ENCODE data around the gene DNTTIP2. TPM values are rescaled to one million over a fixed set of nuclear protein-coding genes. Genes with fewer than 3 reads are reported as not detected.
"Not testable (repeated sequence)": the region's sequence is repeated elsewhere in the genome, so short reads cannot be mapped to it uniquely, and the experiment has no call there.

DNTTIP2 gene
- polyA plus RNA-seq, 1 of the 3 experiments (the other 2 are of a cell fraction): 9.6 TPM

GRCh38 chr1:93917302-93917701 is 38.3 kb upstream of the DNTTIP2 start:
- H3K9me2 ChIP-seq: no peaks in the 10 kb centered on the region
- H3K36me3 ChIP-seq (replicated peaks in 1 of 2; ENCODE audit: control insufficient read depth in 1 of 2, insufficient read depth in 2 of 2, low read length in 1 of 2): no peaks in the 10 kb centered on the region
- H3K4me2 ChIP-seq: no peak overlapping the region
- H3K4me1 ChIP-seq (ENCODE audit: control insufficient read depth in 1 of 2, insufficient read depth in 2 of 2, low read depth in 1 of 2, low read length in 1 of 2): no peaks in the 10 kb centered on the region
- H3K27ac ChIP-seq (ENCODE audit: low read depth in 2 of 2, low read length in 1 of 2): no peak overlapping the region
- CTCF ChIA-PET: interaction anchor here (1.8 kb wide), 1 partner anchor 109 kb away, joined by 4 read pairs; no protein-coding TSS in a partner anchor
- DNase-seq: no peak
- H3K9me3 ChIP-seq: no peaks in the 10 kb centered on the region
- POLR2A ChIA-PET: no interaction called here
- no peak for TF ChIP-seq JUND (IDR thresholded peaks at IDR 0.05)
- no peak for TF ChIP-seq ELF1 (IDR thresholded peaks at IDR 0.05)
- TF ChIP-seq MAX (IDR thresholded peaks at IDR 0.05; ENCODE audit: low read depth): no peak
- no peak for TF ChIP-seq SMC3 (IDR thresholded peaks at IDR 0.05; ENCODE audit: low read depth, low read length)
- TF ChIP-seq MEF2A (IDR thresholded peaks at IDR 0.05; ENCODE audit: borderline replicate concordance, low read depth): no peak
- no peak overlapping the region for H3K4me3 ChIP-seq (ENCODE audit: low read depth in 2 of 2, low read length in 1 of 2)
- no peak overlapping the region for H2AFZ ChIP-seq (ENCODE audit: low read depth)
- no peak overlapping the region for H3K9ac ChIP-seq
- WGBS (ENCODE audit: low lambda C conversion rate): 68% methylated on average over 10 of the region's 10 CpGs
- H3K79me2 ChIP-seq (ENCODE audit: insufficient read depth): no peaks in the 10 kb centered on the region
- no peaks in the 10 kb centered on the region for H3F3A ChIP-seq (replicated peaks; ENCODE audit: insufficient read depth)
- no peaks in the 10 kb centered on the region for H3K27me3 ChIP-seq (ENCODE audit: insufficient read depth)
- H4K20me1 ChIP-seq (ENCODE audit: insufficient read depth): no peaks in the 10 kb centered on the region

- H3K9me2 ChIP-seq; H3K4me3 ChIP-seq (ENCODE audit: low read depth in 2 of 2, low read length in 1 of 2); H3K27ac ChIP-seq (ENCODE audit: low read depth in 2 of 2, low read length in 1 of 2); H3F3A ChIP-seq (replicated peaks; ENCODE audit: insufficient read depth); H4K20me1 ChIP-seq (ENCODE audit: insufficient read depth); H3K9ac ChIP-seq; DNase-seq; POLR2A ChIA-PET; H3K9me3 ChIP-seq; H3K4me2 ChIP-seq; H3K27me3 ChIP-seq (ENCODE audit: insufficient read depth); H3K36me3 ChIP-seq (replicated peaks in 1 of 2; ENCODE audit: control insufficient read depth in 1 of 2, insufficient read depth in 2 of 2, low read length in 1 of 2); H2AFZ ChIP-seq (ENCODE audit: low read depth): not testable (repeated sequence)
- 88% methylated on average over 3 of the region's 3 CpGs for WGBS (ENCODE audit: low lambda C conversion rate)
- CTCF ChIA-PET: interaction anchor here (1.0 to 2.1 kb wide), 4 partner anchors 8 to 123 kb away, joined by 3 to 14 read pairs (median 4); no protein-coding TSS in a partner anchor
- H3K4me1 ChIP-seq (ENCODE audit: control insufficient read depth in 1 of 2, insufficient read depth in 2 of 2, low read depth in 1 of 2, low read length in 1 of 2): peaks cover 10 to 13% of the 10 kb centered on the region in 2 experiments; a peak in 3 of 4 replicates
- peaks cover 30% of the 10 kb centered on the region for H3K79me2 ChIP-seq (ENCODE audit: insufficient read depth)
Measured at GRCh38 chr1:93910880-93911279, 31.9 kb upstream of the DNTTIP2 start.

- Histone ChIP-seq H3K79me2 (ENCODE audit: insufficient read depth) (peaks cover 36% of the 10 kb centered on the region), H3K9ac (no peak overlapping the region), H2AFZ (ENCODE audit: low read depth) (peak overlapping the region; percentile 100; the same call in 1 of the 2 replicates), H3K4me3 (ENCODE audit: low read depth in 2 of 2, low read length in 1 of 2) (0 out of 4 replicates have a peak overlapping the region, but pooled peaks of 1 of the 2 experiments have one; percentile 93), H3K27me3 (ENCODE audit: insufficient read depth) (no peaks in the 10 kb centered on the region), H3K9me2 (no peaks in the 10 kb centered on the region), H3K4me1 (ENCODE audit: control insufficient read depth in 1 of 2, insufficient read depth in 2 of 2, low read depth in 1 of 2, low read length in 1 of 2) (peaks cover 10 to 16% of the 10 kb centered on the region in 2 experiments; a peak in 3 of 4 replicates), H3K36me3 (replicated peaks in 1 of 2; ENCODE audit: control insufficient read depth in 1 of 2, insufficient read depth in 2 of 2, low read length in 1 of 2) (no peaks in the 10 kb centered on the region), H3K4me2 (no peak overlapping the region), H4K20me1 (ENCODE audit: insufficient read depth) (peaks cover 12% of the 10 kb centered on the region; the same call in 1 of the 2 replicates), H3F3A (replicated peaks; ENCODE audit: insufficient read depth) (peaks cover 12% of the 10 kb centered on the region), H3K27ac (ENCODE audit: low read depth in 2 of 2, low read length in 1 of 2) (peak overlapping the region in 1 of 2 experiments; percentile 57; a peak in 1 of 4 replicates), H3K9me3 (no peaks in the 10 kb centered on the region)
- 96% methylated on average over 4 of the region's 4 CpGs for WGBS (ENCODE audit: low lambda C conversion rate)
- CTCF ChIA-PET: interaction anchor here (0.6 to 2.1 kb wide), 25 partner anchors 9 to 605 kb away, joined by 3 to 14 read pairs (median 4); no protein-coding TSS in a partner anchor
- no peak for DNase-seq
- POLR2A ChIA-PET: interaction anchor here (1.6 kb wide), 1 partner anchor 31 kb away, joined by 7 read pairs; no protein-coding TSS in a partner anchor
- TF ChIP-seq USF1 (IDR thresholded peaks at IDR 0.05; ENCODE audit: borderline replicate concordance, low read depth) (no peak), NFIC (IDR thresholded peaks at IDR 0.05; ENCODE audit: borderline replicate concordance) (no peak), TAF1 (IDR thresholded peaks at IDR 0.05; ENCODE audit: borderline replicate concordance, low read depth, low read length) (no peak), RCOR1 (IDR thresholded peaks at IDR 0.05; ENCODE audit: low read length) (no peak), YY1 (IDR thresholded peaks at IDR 0.05; ENCODE audit: low read depth) (no peak), NRF1 (IDR thresholded peaks at IDR 0.05; ENCODE audit: low read depth, low read length) (no peak), JUND (IDR thresholded peaks at IDR 0.05) (no peak), ZBTB33 (IDR thresholded peaks at IDR 0.05; ENCODE audit: borderline replicate concordance, low read depth) (no peak), TCF12 (IDR thresholded peaks at IDR 0.05) (no peak), IRF3 (IDR thresholded peaks at IDR 0.05; ENCODE audit: low read depth, low read length) (no peak), SMC3 (IDR thresholded peaks at IDR 0.05; ENCODE audit: low read depth, low read length) (no peak), MAX (IDR thresholded peaks at IDR 0.05; ENCODE audit: low read depth) (no peak), CHD2 (IDR thresholded peaks at IDR 0.05; ENCODE audit: low read length, partially characterized antibody) (no peak), USF2 (IDR thresholded peaks at IDR 0.05; ENCODE audit: borderline replicate concordance, low read depth, low read length) (no peak), GABPA (IDR thresholded peaks at IDR 0.05; ENCODE audit: low read depth) (no peak)
Measured at GRCh38 chr1:93910305-93910704, 31.3 kb upstream of the DNTTIP2 start.

All from SK-N-SH (cell line).